H9 (cell line): ENCODE data around the gene UCMA. TPM values are rescaled to one million over a fixed set of nuclear protein-coding genes. Genes with fewer than 3 reads are reported as not detected.

ENCODE experiments used
- DNase-seq: peaks from one replicate; pipeline ENCODE4 v3.0.0-alpha.2; 2017
- H2AFZ ChIP-seq: one replicate; pipeline ENCODE4 v1.6.1; 2013; ENCODE audit warnings: mild to moderate bottlenecking, low read length, control low read depth, moderate library complexity
- H2AK5ac ChIP-seq: 2 replicates; pipeline ENCODE4 v1.6.1; 2013; ENCODE audit warnings: low read length, control low read depth, mixed read lengths; ENCODE audit not compliant: insufficient read length
- H2BK120ac ChIP-seq: one replicate; pipeline ENCODE4 v1.6.1; 2013; ENCODE audit warnings: low read depth, mild to moderate bottlenecking, low read length, control low read depth, inconsistent platforms; ENCODE audit not compliant: poor library complexity, severe bottlenecking
- H2BK12ac ChIP-seq: 2 replicates; pipeline ENCODE4 v1.6.1; 2013; ENCODE audit warnings: low read length, control low read depth, mixed read lengths, low read depth; ENCODE audit not compliant: insufficient read length
- H2BK15ac ChIP-seq: 2 replicates; pipeline ENCODE4 v1.6.1; 2013; ENCODE audit warnings: low read depth, low read length, control low read depth
- H2BK20ac ChIP-seq: one replicate; pipeline ENCODE4 v1.6.1; 2013; ENCODE audit warnings: low read depth, mild to moderate bottlenecking, low read length, control low read depth, inconsistent platforms; ENCODE audit not compliant: poor library complexity, severe bottlenecking
- H2BK5ac ChIP-seq: 2 replicates; pipeline ENCODE4 v1.6.1; 2013; ENCODE audit warnings: low read length, control low read depth, mixed read lengths; ENCODE audit not compliant: insufficient read length
- H3K14ac ChIP-seq: 2 replicates; pipeline ENCODE4 v1.6.1; 2013; ENCODE audit warnings: low read length, control low read depth; ENCODE audit not compliant: insufficient read depth
- H3K18ac ChIP-seq: 2 replicates; pipeline ENCODE4 v1.6.1; 2013; ENCODE audit warnings: low read depth, mild to moderate bottlenecking, mixed read lengths, low read length, control low read depth; ENCODE audit not compliant: insufficient read length
- H3K23ac ChIP-seq: 2 replicates; pipeline ENCODE4 v1.6.1; 2013; ENCODE audit warnings: low read length, control low read depth, mixed read lengths, low read depth; ENCODE audit not compliant: insufficient read length
- H3K23me2 ChIP-seq: 2 replicates; pipeline ENCODE4 v1.6.1; 2013; ENCODE audit warnings: low read depth, mild to moderate bottlenecking, mixed read lengths, low read length, control low read depth; ENCODE audit not compliant: insufficient read length, poor library complexity, severe bottlenecking
- H3K27ac ChIP-seq: 2 replicates; pipeline ENCODE4 v1.5.1; 2013; ENCODE audit warnings: low read length, control low read depth, mixed read lengths, low read depth; ENCODE audit not compliant: insufficient read length
- H3K27me3 ChIP-seq: 2 replicates; pipeline ENCODE4 v1.6.1; 2013; ENCODE audit warnings: low read length, control low read depth, inconsistent platforms; ENCODE audit not compliant: insufficient read depth
- H3K4ac ChIP-seq: 2 replicates; pipeline ENCODE4 v1.6.1; 2013; ENCODE audit warnings: low read depth, mild to moderate bottlenecking, control low read depth, inconsistent platforms, low read length, moderate library complexity
- H3K4me1 ChIP-seq: 2 replicates; pipeline ENCODE4 v1.6.1; 2013; ENCODE audit warnings: low read length, control low read depth, inconsistent platforms; ENCODE audit not compliant: insufficient read depth
- H3K4me2 ChIP-seq: 2 replicates; pipeline ENCODE4 v1.6.1; 2013; ENCODE audit warnings: low read length, control low read depth, mixed read lengths; ENCODE audit not compliant: insufficient read length, insufficient read depth
- H3K56ac ChIP-seq: 2 replicates; pipeline ENCODE4 v1.6.1; 2013; ENCODE audit warnings: low read depth, mild to moderate bottlenecking, mixed read lengths, low read length, control low read depth; ENCODE audit not compliant: insufficient read length
- H3K79me1 ChIP-seq: 2 replicates; pipeline ENCODE4 v1.6.1; 2013; ENCODE audit warnings: low read depth, mild to moderate bottlenecking, moderate library complexity, low read length, control low read depth, inconsistent platforms; ENCODE audit not compliant: insufficient read depth, poor library complexity, severe bottlenecking
- H3K79me2 ChIP-seq: 2 replicates; pipeline ENCODE4 v1.6.1; 2013; ENCODE audit warnings: low read length, control low read depth, inconsistent platforms; ENCODE audit not compliant: insufficient read depth
- H3K9ac ChIP-seq: 2 replicates; pipeline ENCODE4 v1.6.1; 2013; ENCODE audit warnings: low read length, control low read depth, mixed read lengths; ENCODE audit not compliant: insufficient read length; ENCODE audit errors: extremely low read depth
- H3K9me3 ChIP-seq: one replicate; pipeline ENCODE4 v1.6.1; 2013; ENCODE audit warnings: low read depth, low read length, inconsistent platforms; ENCODE audit not compliant: control insufficient read depth
- H3T11ph ChIP-seq: one replicate; pipeline ENCODE4 v1.6.1; 2013; ENCODE audit warnings: mild to moderate bottlenecking, low read length, control low read depth, inconsistent platforms
- H4K20me1 ChIP-seq: one replicate; pipeline ENCODE4 v1.6.1; 2013; ENCODE audit not compliant: control insufficient read depth, insufficient read length, insufficient read depth
- H4K5ac ChIP-seq: 2 replicates; pipeline ENCODE4 v1.6.1; 2013; ENCODE audit warnings: low read depth, mild to moderate bottlenecking, mixed read lengths, low read length, control low read depth; ENCODE audit not compliant: insufficient read length
- H4K8ac ChIP-seq: replicated peaks from 2 replicates; pipeline ENCODE4 v1.6.1; 2013; ENCODE audit warnings: low read length, control low read depth, mixed read lengths, low read depth; ENCODE audit not compliant: insufficient read length
- H4K91ac ChIP-seq: 2 replicates; pipeline ENCODE4 v1.6.1; 2013; ENCODE audit warnings: low read depth, mild to moderate bottlenecking, moderate library complexity, mixed read lengths, low read length, control low read depth; ENCODE audit not compliant: insufficient read length
- H3K27ac Mint-ChIP-seq, 3 experiments: 2 replicates in 2 of 3; 3 replicates in 1 of 3; pipeline ENCODE4 v1.8.0; 2020 to 2021; ENCODE audit warnings: mixed read lengths in 3 of 3, mild to moderate bottlenecking in 1 of 3, moderate library complexity in 1 of 3
- H3K27me3 Mint-ChIP-seq: 2 replicates; pipeline ENCODE4 v1.8.0; 2021; ENCODE audit warnings: low read depth, mild to moderate bottlenecking, moderate library complexity, mixed read lengths
- H3K36me3 Mint-ChIP-seq, 3 experiments: 2 replicates in 2 of 3; 3 replicates in 1 of 3; pipeline ENCODE4 v1.8.0; 2020 to 2021; ENCODE audit warnings: low read depth in 3 of 3, mixed read lengths in 3 of 3; ENCODE audit not compliant: insufficient read depth in 1 of 3
- H3K4me1 Mint-ChIP-seq, 2 experiments: 2 replicates each; pipeline ENCODE4 v1.8.0; 2020; ENCODE audit warnings: mixed read lengths in 2 of 2
- H3K4me3 Mint-ChIP-seq, 2 experiments: 2 replicates in 1 of 2; 3 replicates in 1 of 2; pipeline ENCODE4 v1.8.0; 2020 to 2021; ENCODE audit warnings: mild to moderate bottlenecking in 2 of 2, mixed read lengths in 2 of 2, moderate library complexity in 1 of 2
- H3K9me3 Mint-ChIP-seq, 2 experiments: 2 replicates in 1 of 2; 3 replicates in 1 of 2; pipeline ENCODE4 v1.8.0; 2020; ENCODE audit warnings: mild to moderate bottlenecking in 2 of 2, mixed read lengths in 2 of 2, moderate library complexity in 1 of 2
- WGBS: extraction: QIAGEN DNeasy Blood & Tissue Kit; methylation state at CpG from one replicate; pipeline ENCODE4 v1.1.7; 2013; ENCODE audit warnings: missing lambda C conversion rate, low lambda C conversion rate, mixed read lengths; ENCODE audit not compliant: insufficient read length; ENCODE audit errors: extremely low coverage; 5-methylcytosine and 5-hydroxymethylcytosine counted together
- total RNA-seq: library from RNA; stranded (reverse); gene quantifications from 2 replicates; pipeline ENCODE4 v1.2.1, GENCODE V29; 2021
- TF ChIP-seq, protein P1 (sequence below): fragments of 200-600 bp; sonication (generic); conservative IDR thresholded peaks from 3 replicates; pipeline ENCODE4 v1.8.0; 2021; ENCODE audit warnings: antibody characterized with exemption, mild to moderate bottlenecking

UCMA gene
- total RNA-seq, 1 experiment from 2014 or later: not detected

DNA sequence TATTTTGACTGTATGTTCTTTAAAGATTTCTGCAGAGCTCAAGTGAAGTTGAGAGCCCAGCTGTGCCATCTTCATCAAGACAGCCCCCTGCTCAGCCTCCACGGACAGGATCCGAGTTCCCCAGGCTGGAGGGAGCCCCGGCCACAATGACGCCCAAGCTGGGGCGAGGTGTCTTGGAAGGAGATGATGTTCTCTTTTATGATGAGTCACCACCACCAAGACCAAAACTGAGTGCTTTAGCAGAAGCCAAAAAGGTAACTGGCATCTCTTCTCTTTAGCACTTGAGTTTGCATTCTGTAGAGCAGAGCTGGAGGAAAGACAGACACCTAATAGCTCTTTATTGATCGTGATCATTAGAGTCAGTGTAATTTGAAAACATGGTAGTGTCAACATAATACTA lies 39.2 kb downstream of the UCMA start:
- Histone ChIP-seq H3T11ph (no peak overlapping the region), H2BK5ac (no peak overlapping the region), H3K79me1 (no peaks in the 10 kb centered on the region), H4K5ac (no peak overlapping the region), H3K56ac (no peak overlapping the region), H3K23ac (no peak overlapping the region), H2AK5ac (no peak overlapping the region), H3K14ac (no peak overlapping the region), H3K27me3 (no peaks in the 10 kb centered on the region), H2BK120ac (no peak overlapping the region), H3K18ac (no peak overlapping the region), H3K4me2 (no peak overlapping the region), H4K8ac (no peak overlapping the region), H2AFZ (no peak overlapping the region), H3K4ac (no peak overlapping the region), H3K27ac (no peak overlapping the region), H3K9me3 (no peaks in the 10 kb centered on the region), H4K20me1 (no peaks in the 10 kb centered on the region), H2BK20ac (no peak overlapping the region), H3K23me2 (no peaks in the 10 kb centered on the region), H2BK12ac (no peak overlapping the region), H3K79me2 (no peaks in the 10 kb centered on the region), H2BK15ac (no peak overlapping the region), H3K4me1 (no peaks in the 10 kb centered on the region), H3K9ac (no peak overlapping the region), H4K91ac (no peak overlapping the region)
- WGBS: no CpG with 5 or more reads among the region's 6 CpGs
- TF ChIP-seq, protein P1, sequence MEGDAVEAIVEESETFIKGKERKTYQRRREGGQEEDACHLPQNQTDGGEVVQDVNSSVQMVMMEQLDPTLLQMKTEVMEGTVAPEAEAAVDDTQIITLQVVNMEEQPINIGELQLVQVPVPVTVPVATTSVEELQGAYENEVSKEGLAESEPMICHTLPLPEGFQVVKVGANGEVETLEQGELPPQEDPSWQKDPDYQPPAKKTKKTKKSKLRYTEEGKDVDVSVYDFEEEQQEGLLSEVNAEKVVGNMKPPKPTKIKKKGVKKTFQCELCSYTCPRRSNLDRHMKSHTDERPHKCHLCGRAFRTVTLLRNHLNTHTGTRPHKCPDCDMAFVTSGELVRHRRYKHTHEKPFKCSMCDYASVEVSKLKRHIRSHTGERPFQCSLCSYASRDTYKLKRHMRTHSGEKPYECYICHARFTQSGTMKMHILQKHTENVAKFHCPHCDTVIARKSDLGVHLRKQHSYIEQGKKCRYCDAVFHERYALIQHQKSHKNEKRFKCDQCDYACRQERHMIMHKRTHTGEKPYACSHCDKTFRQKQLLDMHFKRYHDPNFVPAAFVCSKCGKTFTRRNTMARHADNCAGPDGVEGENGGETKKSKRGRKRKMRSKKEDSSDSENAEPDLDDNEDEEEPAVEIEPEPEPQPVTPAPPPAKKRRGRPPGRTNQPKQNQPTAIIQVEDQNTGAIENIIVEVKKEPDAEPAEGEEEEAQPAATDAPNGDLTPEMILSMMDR: no peak
- Mint-ChIP-seq H3K27me3 (no peaks in the 10 kb centered on the region), H3K27ac (no peak overlapping the region; a peak in 1 of 7 replicates), H3K36me3 (peaks cover 60 to 94% (median 89%) of the 10 kb centered on the region in 3 experiments), H3K4me3 (no peak overlapping the region), H3K9me3 (no peaks in the 10 kb centered on the region), H3K4me1 (no peaks in the 10 kb centered on the region)
- DNase-seq: no peak
